ENCODE data around the gene BOK.

Gene BOK

GRCh38 chr2:241553512-241553830 is 5.1 kb upstream of the BOK start:
- Histone ChIP-seq H3K9me3 (ENCODE audit: insufficient read depth, low read length) (peaks cover 12% of the 10 kb centered on the region), H3K4me1 (ENCODE audit: insufficient read depth, insufficient read length) (peaks cover 7% of the 10 kb centered on the region), H3K4me3 (ENCODE audit: insufficient read length, low read depth) (no peak overlapping the region), H3K27me3 (ENCODE audit: insufficient read depth, insufficient read length) (peaks cover 17% of the 10 kb centered on the region), H3K36me3 (ENCODE audit: insufficient read depth, insufficient read length, low read length) (no peaks in the 10 kb centered on the region), H3K9ac (ENCODE audit: insufficient read length, low read depth) (no peak overlapping the region)
- no peak for DNase-seq (ENCODE audit: low read depth, low spot score)
- TF ChIP-seq YY1 (IDR thresholded peaks at IDR 0.05; ENCODE audit: insufficient read depth, insufficient read length), result no peak
- TF ChIP-seq ZNF274 (IDR thresholded peaks at IDR 0.05; ENCODE audit: low read depth, low read length), result no peak
- TF ChIP-seq SUZ12 (IDR thresholded peaks at IDR 0.05; ENCODE audit: extremely low read depth, insufficient read depth, insufficient read length), result no peak

DNA sequence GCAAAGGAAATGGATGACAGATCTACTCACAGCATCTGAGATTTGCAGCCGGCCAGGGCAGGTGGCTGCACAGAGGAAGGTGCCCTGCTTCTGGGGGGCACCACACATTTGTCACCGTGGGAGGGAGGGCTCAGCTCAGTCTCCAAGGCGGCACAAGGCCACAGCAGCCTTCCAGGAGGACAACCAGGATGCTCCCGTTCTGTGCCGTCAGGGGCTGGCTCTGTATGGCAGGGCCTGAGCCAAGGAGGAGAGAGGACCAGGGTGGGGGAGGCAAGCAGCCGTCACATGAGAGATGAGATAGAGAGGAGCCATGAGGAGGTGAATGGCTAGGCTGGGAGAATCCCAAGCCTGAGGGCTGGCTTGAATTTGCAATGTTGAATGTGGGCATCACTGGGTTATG is 4.6 kb upstream of the BOK start:
- Histone ChIP-seq H3K4me1 (ENCODE audit: insufficient read depth, insufficient read length) (peaks cover 7% of the 10 kb centered on the region), H3K9ac (ENCODE audit: insufficient read length, low read depth) (no peak overlapping the region), H3K9me3 (ENCODE audit: insufficient read depth, low read length) (peaks cover 12% of the 10 kb centered on the region), H3K27me3 (ENCODE audit: insufficient read depth, insufficient read length) (peaks cover 17% of the 10 kb centered on the region), H3K36me3 (ENCODE audit: insufficient read depth, insufficient read length, low read length) (no peaks in the 10 kb centered on the region), H3K4me3 (ENCODE audit: insufficient read length, low read depth) (no peak overlapping the region)
- DNase-seq (ENCODE audit: low read depth, low spot score), result no peak
- TF ChIP-seq ZNF274 (IDR thresholded peaks at IDR 0.05; ENCODE audit: low read depth, low read length) (no peak), YY1 (IDR thresholded peaks at IDR 0.05; ENCODE audit: insufficient read depth, insufficient read length) (no peak), SUZ12 (IDR thresholded peaks at IDR 0.05; ENCODE audit: extremely low read depth, insufficient read depth, insufficient read length) (no peak)

GRCh38 chr2:241554610-241555322 is 3.8 kb upstream of the BOK start:
- DNase-seq (ENCODE audit: low read depth, low spot score), result no peak
- TF ChIP-seq SUZ12 (IDR thresholded peaks at IDR 0.05; ENCODE audit: extremely low read depth, insufficient read depth, insufficient read length) (no peak), YY1 (IDR thresholded peaks at IDR 0.05; ENCODE audit: insufficient read depth, insufficient read length) (no peak), ZNF274 (IDR thresholded peaks at IDR 0.05; ENCODE audit: low read depth, low read length) (no peak)

DNA sequence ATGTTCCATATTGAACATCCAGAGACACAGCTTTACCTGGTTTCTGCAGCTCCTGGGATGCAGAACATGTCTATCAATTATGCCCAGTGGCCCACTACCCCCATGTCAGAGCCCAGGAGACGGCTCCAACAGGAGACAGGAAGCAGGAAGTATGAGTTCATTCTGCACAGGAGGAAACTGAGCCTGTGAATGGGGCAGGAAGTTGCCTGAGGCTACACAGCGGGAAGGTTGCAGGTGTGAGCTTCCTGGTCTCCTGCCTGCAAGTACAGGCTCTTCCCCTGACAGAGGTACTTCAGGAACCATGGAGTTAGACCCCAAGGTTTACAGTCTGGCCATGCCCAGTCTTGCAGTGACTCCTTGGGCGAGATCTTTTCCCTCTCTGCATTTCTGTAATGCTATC is 2.8 kb upstream of the BOK start:
- peaks cover 26% of the 10 kb centered on the region for H3K27me3 ChIP-seq (ENCODE audit: insufficient read depth, insufficient read length)
- peaks cover 11% of the 10 kb centered on the region for H3K4me1 ChIP-seq (ENCODE audit: insufficient read depth, insufficient read length)
- no peak for TF ChIP-seq ZNF274 (IDR thresholded peaks at IDR 0.05; ENCODE audit: low read depth, low read length)
- TF ChIP-seq SUZ12 (IDR thresholded peaks at IDR 0.05; ENCODE audit: extremely low read depth, insufficient read depth, insufficient read length), result no peak
- TF ChIP-seq YY1 (IDR thresholded peaks at IDR 0.05; ENCODE audit: insufficient read depth, insufficient read length), result no peak
- no peak overlapping the region for H3K4me3 ChIP-seq (ENCODE audit: insufficient read length, low read depth)
- DNase-seq (ENCODE audit: low read depth, low spot score), result no peak
- H3K9me3 ChIP-seq (ENCODE audit: insufficient read depth, low read length), result peaks cover 12% of the 10 kb centered on the region
- H3K9ac ChIP-seq (ENCODE audit: insufficient read length, low read depth), result no peak overlapping the region
- H3K36me3 ChIP-seq (ENCODE audit: insufficient read depth, insufficient read length, low read length), result peaks cover 8% of the 10 kb centered on the region

More at GRCh38 chr2:241554610-241555322, 3.8 kb upstream of the BOK start:
- peaks cover 7% of the 10 kb centered on the region for H3K4me1 ChIP-seq (ENCODE audit: insufficient read depth, insufficient read length)
- H3K27me3 ChIP-seq (ENCODE audit: insufficient read depth, insufficient read length), result peaks cover 22% of the 10 kb centered on the region
- H3K36me3 ChIP-seq (ENCODE audit: insufficient read depth, insufficient read length, low read length), result peaks cover 1% of the 10 kb centered on the region
- no peak overlapping the region for H3K4me3 ChIP-seq (ENCODE audit: insufficient read length, low read depth)
- H3K9ac ChIP-seq (ENCODE audit: insufficient read length, low read depth), result no peak overlapping the region
- H3K9me3 ChIP-seq (ENCODE audit: insufficient read depth, low read length), result peaks cover 12% of the 10 kb centered on the region

DNA sequence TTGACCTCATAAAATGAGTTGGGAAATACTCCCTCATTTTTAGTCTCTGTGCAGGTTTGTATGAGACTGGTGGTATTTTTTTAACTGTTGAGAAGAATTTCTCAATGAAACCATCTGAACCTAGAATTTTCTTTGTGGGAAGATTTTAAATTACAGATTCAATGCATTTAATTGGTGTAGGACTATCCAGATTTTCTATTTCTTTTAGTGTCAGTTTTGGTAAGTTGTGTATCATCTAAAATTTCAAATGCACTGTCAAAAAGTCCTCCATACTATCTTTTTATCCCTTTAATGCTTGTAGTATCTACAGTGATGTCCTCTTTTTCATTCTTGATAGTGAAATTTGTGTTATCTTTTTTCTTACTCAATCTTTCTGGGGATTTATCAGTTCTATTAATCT is 1.8 kb upstream of the BOK start:
- Histone ChIP-seq H3K9me3 (ENCODE audit: insufficient read depth, low read length) (peaks cover 12% of the 10 kb centered on the region), H3K36me3 (ENCODE audit: insufficient read depth, insufficient read length, low read length) (peaks cover 8% of the 10 kb centered on the region), H3K4me1 (ENCODE audit: insufficient read depth, insufficient read length) (peaks cover 17% of the 10 kb centered on the region), H3K4me3 (ENCODE audit: insufficient read length, low read depth) (no peak overlapping the region), H3K9ac (ENCODE audit: insufficient read length, low read depth) (no peak overlapping the region), H3K27me3 (ENCODE audit: insufficient read depth, insufficient read length) (peaks cover 26% of the 10 kb centered on the region)
- TF ChIP-seq YY1 (IDR thresholded peaks at IDR 0.05; ENCODE audit: insufficient read depth, insufficient read length), result no peak
- TF ChIP-seq ZNF274 (IDR thresholded peaks at IDR 0.05; ENCODE audit: low read depth, low read length), result no peak
- TF ChIP-seq SUZ12 (IDR thresholded peaks at IDR 0.05; ENCODE audit: extremely low read depth, insufficient read depth, insufficient read length), result no peak
- no peak for DNase-seq (ENCODE audit: low read depth, low spot score)

DNA sequence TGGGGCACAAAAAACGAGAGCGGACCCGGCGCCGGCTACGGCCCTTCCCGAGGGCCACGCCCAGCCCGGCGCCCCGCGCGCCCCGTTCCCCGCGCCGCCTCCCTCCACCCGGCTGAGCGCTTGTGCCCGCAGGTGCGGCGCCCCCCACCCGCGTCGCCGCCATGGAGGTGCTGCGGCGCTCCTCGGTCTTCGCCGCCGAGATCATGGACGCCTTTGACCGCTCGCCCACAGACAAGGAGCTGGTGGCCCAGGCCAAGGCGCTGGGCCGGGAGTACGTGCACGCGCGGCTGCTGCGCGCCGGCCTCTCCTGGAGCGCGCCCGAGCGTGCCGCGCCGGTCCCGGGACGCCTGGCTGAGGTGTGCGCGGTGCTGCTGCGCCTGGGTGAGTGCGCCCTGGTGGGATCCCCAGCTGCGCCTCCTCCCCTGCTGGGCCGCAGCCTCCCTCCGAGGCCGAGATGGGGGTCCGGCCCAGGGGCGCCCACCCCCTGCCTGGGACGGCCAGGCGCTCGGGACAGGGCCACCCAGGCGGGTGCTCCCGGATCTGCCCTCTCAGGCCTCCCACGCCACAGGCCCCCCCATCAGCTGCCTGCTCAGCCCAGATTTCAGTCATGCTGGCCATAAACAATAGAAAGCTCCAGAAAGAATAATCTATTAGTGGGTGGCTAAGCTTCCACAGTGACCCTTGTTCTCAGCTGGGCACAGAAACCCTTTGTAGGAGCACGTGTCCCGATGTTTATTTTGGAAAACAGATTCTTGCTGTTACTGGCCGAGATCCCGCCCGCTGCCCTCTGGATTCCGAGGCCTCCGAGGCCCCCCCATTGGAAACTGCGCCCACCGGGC is 997 bp downstream of the BOK start:
- Histone ChIP-seq H3K36me3 (ENCODE audit: insufficient read depth, insufficient read length, low read length) (peaks cover 31% of the 10 kb centered on the region), H3K4me3 (ENCODE audit: insufficient read length, low read depth) (peak overlapping the region; percentile 65), H3K4me1 (ENCODE audit: insufficient read depth, insufficient read length) (peaks cover 29% of the 10 kb centered on the region), H3K9ac (ENCODE audit: insufficient read length, low read depth) (peak overlapping the region; percentile 88), H3K27me3 (ENCODE audit: insufficient read depth, insufficient read length) (peaks cover 26% of the 10 kb centered on the region), H3K9me3 (ENCODE audit: insufficient read depth, low read length) (peaks cover 12% of the 10 kb centered on the region)
- TF ChIP-seq SUZ12 (IDR thresholded peaks at IDR 0.05; ENCODE audit: extremely low read depth, insufficient read depth, insufficient read length) (no peak), ZNF274 (IDR thresholded peaks at IDR 0.05; ENCODE audit: low read depth, low read length) (no peak), YY1 (IDR thresholded peaks at IDR 0.05; ENCODE audit: insufficient read depth, insufficient read length) (no peak)
- DNase-seq (ENCODE audit: low read depth, low spot score), result no peak
